KOPT-K1 (cell line): Measurements from ENCODE around the gene KCNQ1OT1.

Source experiments
- H3K27ac ChIP-seq: fragments of 200-600 bp; sonication (generic); 2 replicates; pipeline ENCODE4 v1.5.1; 2016; ENCODE audit warnings: antibody characterized with exemption, mild to moderate bottlenecking, low read depth, low read length; ENCODE audit not compliant: poor library complexity, severe bottlenecking
- H3K36me3 ChIP-seq: fragments of 200-600 bp; sonication (generic); 2 replicates; pipeline ENCODE4 v1.5.1; 2017; ENCODE audit warnings: antibody characterized with exemption, mild to moderate bottlenecking, low read length, moderate library complexity; ENCODE audit not compliant: insufficient read depth
- H3K9me3 ChIP-seq: fragments of 200-600 bp; sonication (generic); 2 replicates; pipeline ENCODE4 v1.5.1; 2017; ENCODE audit warnings: antibody characterized with exemption, low read length, mild to moderate bottlenecking; ENCODE audit not compliant: insufficient read depth, poor library complexity, severe bottlenecking

KCNQ1OT1 gene

DNA sequence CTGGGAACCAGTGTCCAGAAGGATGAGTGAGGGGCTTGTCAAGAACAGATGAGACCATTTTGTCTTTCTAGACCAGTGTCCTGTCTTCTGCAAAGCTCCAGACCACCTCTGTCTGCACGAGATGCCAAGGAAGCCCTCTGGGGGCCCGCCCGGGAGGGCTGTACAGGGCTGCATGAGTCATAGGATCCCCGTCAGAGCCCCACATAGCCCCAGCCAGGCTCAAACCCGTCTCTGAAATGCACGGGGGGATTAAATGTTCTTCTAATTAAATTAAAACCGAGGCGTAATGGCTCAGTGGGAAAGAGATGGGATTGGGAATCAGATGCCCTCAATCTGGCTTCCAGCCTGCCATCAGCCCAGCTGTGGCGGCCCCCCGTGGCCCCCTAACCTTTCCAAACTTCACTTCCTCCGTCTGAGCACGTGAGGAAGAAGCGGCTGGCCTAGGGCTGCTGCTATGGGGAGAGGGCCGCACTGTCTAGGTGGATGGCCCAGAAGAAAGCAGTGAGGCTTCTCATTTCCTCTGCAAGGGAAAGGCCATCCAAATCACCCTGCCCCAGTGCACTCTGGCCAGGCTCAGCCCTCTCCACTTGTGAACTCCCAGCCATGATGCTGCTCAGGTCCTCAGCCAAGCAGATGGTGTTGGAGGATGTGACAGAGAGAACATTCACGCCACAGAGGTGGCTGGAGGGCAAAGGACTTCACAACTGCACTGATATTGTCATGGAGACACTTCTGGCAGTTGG lies 32.8 kb downstream of the KCNQ1OT1 start:
- no peak overlapping the region for H3K27ac ChIP-seq
- no peaks in the 10 kb centered on the region for H3K36me3 ChIP-seq
- no peaks in the 10 kb centered on the region for H3K9me3 ChIP-seq

DNA sequence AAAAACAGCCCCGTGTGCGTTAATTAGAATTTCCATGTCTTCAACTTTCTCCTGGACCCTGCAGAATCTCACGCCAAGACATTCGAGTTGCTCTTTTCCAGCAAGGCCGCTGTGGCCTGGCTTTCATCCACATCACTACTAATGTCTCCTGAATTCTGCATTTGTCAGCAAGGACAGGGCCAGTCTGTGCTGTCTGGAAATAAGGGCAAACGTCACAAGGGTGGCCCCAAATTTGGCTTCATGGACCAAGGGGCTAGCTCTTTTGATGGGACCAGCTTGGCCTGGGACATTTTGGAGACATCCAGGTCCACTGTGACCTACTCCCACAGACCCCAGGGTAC lies 33.4 kb downstream of the KCNQ1OT1 start:
- H3K36me3 ChIP-seq = no peaks in the 10 kb centered on the region

DNA sequence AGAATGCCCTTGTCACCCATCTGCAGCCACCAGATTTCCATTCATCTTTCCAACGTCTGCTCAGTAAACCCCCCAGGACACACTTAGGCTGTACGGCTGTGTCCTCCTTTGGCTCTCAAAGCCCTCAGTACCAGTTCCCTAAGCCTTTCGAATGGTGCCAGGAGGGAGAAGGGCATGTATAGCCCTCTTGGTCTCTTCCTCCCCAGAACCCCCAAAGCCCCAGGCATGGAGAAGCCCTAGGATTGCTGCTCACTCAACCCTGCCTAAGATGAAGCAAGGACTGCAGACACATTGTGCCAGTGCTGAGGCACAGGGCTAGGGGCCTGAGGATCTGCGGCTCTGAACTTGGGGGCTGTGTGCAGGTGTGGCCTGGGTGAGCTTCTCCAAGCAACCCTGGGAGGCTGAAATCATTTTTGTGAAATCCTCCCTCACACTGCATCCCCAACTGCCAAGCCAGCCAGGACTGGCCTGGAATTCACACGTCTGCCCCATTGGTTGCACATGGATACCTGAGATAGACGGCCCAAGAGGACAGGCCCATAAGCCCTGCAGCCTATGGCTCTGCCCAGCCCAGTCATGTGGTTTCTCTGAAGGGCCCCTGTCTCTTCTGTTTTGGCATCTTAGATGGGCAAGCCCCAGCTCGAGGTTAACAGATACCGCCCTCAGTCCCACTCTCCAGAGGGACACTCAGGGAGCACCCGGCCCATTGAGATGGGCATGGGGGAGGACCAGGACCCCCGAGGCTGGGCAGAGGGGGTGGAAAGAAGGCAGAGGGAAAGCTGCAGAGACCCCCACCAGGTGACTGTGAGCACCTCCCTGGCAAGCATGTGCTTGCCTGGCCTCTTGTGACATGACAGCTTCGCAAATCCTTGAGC lies 34.0 kb downstream of the KCNQ1OT1 start:
- Histone ChIP-seq H3K27ac (no peak overlapping the region), H3K36me3 (no peaks in the 10 kb centered on the region), H3K9me3 (peaks cover 5% of the 10 kb centered on the region)

More for the DNA sequence above, 33.4 kb downstream of the KCNQ1OT1 start:
- Histone ChIP-seq H3K9me3 (no peaks in the 10 kb centered on the region), H3K27ac (no peak overlapping the region)

DNA sequence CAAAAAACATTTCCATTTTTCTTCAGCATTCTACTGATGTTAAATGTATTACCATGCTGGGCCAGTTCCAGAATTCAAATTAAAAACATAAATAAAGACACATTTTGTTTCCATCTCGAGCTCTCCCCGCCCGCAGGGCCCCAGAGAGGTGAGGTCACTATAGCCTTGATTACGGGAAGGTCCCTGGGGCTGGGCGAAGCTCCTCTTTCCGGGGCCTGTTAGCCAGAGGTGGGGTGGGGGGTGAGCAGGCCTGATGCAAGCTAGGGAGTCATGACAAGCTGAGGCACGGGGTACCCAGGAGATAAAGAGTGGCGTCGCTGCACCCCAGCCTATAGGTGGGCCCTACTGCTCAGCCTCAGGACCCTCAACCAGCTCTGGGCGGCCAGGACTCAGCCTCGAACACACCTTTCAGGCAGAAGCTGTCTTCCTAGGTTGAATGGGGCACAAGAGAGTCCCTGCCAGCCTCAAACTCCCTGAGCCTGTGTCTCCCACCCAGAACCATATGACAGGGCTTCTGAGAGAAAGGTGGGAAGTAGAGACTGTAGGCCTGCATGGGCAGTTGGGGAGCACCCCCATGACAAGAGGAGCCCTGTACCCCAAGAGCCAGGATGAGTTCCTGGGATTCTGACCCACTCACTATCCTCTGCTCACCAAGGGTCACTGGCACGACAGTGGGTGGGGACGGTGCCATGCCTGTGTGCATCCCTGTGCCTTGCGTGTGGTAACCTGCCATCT lies 34.8 kb downstream of the KCNQ1OT1 start:
- Histone ChIP-seq H3K36me3 (no peaks in the 10 kb centered on the region), H3K27ac (no peak overlapping the region), H3K9me3 (peaks cover 13% of the 10 kb centered on the region)

DNA sequence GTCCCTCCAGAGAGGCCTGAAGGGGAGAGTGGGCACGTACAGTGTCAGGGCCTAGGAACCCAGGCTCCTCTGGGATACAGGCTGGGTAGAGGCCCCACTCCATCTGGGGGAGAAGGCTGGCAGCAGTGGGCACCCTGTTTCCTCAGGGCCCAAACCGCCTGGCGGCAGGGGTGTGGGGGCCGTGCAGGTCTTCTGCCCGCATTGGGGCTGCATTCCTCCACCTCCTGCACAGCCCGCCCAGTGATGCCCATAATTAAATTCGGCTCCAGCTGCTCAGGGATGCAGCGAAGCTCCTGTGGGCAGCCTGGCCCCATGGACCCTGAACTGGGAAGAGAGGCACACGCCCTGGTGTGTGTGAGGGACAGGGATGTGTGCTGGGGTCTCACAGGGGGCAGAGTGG lies 35.4 kb downstream of the KCNQ1OT1 start:
- H3K36me3 ChIP-seq = no peaks in the 10 kb centered on the region
- no peak overlapping the region for H3K27ac ChIP-seq
- peaks cover 17% of the 10 kb centered on the region for H3K9me3 ChIP-seq

DNA sequence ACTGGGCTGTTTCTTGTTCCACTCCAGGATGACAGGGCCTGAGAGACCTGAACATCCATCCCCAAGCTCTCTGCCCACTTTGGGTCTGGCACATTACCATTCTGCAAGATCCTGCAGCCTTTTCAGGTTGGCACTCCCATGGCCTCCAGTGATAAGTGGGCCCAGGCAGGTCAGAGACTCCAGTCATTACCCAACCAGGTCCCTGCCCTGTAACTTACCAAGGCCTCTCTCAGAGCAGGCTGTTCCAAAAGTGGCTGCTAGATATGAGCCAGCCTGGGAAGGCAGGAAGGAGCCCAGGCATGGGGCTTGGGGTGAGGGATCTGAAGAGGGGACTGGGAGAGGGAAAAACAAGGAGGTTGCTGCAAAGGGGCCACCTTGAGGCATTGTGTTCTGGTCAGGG lies 35.9 kb downstream of the KCNQ1OT1 start:
- Histone ChIP-seq H3K27ac (no peak overlapping the region), H3K9me3 (peaks cover 17% of the 10 kb centered on the region), H3K36me3 (no peaks in the 10 kb centered on the region)

DNA sequence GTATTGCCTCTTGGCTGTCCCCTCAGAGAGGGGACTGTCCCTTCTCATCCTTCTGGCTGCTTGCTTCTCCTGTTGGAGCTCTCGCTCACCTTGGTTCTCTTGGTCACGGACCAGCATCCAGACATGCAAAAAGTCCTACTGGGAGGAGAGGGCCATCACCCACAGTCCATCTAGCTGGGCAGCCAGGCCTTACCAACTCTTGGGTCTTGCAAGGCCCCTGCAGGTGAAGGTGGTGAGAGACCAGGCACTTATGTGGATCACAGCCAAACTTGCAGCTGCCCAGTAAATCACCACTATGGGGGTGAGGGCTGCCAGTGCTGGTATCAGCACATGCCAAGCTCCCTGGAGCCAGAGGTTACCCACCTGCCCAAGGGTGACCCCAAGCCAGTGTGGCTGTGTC lies 36.3 kb downstream of the KCNQ1OT1 start:
- Histone ChIP-seq H3K27ac (no peak overlapping the region), H3K9me3 (peaks cover 17% of the 10 kb centered on the region), H3K36me3 (no peaks in the 10 kb centered on the region)

DNA sequence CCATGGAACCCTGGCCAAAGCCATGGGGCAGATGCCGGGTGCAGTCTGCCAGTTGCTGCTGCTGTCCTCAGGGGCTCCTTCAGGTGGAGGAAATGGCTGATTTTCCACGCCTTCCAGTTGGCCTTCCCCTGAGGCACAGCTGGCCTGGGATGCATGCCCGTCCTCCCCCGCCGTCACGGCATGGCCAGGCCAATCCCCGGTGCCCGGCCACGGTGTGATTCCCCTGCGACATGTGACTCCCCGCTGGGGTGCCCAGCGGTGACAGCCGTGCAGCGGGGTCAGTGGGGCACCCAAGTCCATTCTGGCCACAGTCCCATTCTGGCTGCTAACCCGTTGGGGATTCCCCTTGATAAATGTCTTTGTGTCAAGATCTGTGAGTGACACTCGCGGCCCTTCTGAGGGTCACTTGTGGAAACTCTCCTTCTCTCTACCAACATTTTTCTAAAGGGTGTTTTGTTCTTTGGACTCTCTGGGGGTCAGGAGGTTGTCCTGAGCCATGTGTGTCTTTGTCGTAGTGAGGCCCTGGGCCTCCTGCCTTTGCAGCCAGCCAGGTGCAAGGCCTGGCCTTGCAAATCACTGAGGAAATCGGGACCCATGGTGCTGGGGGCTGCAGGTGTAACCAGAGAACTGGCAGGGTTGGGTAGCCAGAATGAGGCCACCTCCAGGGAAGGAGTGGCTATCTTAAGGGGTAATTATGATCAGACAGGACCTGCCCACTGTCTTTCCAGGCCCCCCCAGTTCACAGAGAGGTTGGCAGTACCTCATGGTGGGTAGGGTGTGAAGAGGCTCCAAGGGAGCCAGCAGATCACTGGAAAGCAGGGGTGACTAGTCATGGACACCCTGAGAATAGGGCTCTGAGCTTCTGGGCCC lies 37.1 kb downstream of the KCNQ1OT1 start:
- no peak overlapping the region for H3K27ac ChIP-seq
- no peaks in the 10 kb centered on the region for H3K36me3 ChIP-seq
- H3K9me3 ChIP-seq = peaks cover 17% of the 10 kb centered on the region

DNA sequence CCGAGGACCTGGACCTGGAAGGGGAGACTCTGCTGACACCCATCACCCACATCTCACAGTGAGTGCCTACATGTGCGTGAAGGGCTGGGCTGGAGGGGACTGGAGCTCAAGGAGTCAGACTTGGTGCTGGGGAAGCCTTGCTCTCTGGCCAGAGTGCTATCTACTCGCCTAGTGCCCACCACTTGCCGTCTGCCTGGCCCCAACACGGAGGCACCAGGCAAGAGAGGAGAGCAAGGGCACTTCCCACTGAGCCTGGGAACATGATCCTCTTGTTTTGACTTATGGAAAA lies 37.8 kb downstream of the KCNQ1OT1 start:
- Histone ChIP-seq H3K9me3 (peaks cover 17% of the 10 kb centered on the region), H3K27ac (no peak overlapping the region), H3K36me3 (no peaks in the 10 kb centered on the region)

DNA sequence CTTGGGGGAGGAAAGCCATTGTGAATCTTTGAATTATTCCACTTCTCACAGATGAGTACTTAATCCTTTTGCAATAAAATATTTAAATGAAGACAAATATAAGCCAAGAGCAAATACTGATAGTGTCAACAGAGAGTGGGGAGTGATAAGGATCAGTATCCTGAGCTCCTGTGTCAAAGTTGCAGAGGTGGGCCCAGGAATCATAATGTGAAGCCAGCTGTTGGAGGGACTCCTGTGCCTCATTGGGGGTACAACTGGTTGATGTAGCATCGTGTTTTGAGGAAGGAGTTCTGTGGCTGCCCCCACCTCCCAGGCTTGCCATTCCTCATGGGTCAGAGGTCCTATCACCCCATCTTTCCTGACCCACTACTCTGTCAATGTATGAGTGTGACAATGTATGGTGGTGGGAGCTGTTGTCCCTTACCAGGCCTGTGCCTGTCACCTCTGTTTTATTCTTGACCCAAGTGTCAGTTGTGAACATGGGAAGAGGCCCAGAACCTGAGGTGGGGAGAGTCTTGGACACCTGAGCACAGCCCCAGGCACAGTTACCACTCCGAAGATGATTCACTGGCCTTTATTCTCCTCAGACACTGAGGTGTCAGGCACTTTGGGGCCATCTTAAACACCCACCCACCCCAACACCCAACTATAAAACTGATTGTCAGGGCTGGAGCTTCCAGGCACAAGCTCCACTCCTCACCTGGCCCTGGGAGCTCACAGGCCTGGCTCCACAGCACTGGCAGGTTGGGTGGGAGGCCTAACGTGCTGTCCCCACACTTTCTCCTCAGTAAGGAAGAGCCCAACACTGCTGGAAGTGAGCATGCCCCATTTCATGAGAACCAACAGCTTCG lies 38.4 kb downstream of the KCNQ1OT1 start:
- Histone ChIP-seq H3K9me3 (peaks cover 17% of the 10 kb centered on the region), H3K27ac (no peak overlapping the region), H3K36me3 (no peaks in the 10 kb centered on the region)

DNA sequence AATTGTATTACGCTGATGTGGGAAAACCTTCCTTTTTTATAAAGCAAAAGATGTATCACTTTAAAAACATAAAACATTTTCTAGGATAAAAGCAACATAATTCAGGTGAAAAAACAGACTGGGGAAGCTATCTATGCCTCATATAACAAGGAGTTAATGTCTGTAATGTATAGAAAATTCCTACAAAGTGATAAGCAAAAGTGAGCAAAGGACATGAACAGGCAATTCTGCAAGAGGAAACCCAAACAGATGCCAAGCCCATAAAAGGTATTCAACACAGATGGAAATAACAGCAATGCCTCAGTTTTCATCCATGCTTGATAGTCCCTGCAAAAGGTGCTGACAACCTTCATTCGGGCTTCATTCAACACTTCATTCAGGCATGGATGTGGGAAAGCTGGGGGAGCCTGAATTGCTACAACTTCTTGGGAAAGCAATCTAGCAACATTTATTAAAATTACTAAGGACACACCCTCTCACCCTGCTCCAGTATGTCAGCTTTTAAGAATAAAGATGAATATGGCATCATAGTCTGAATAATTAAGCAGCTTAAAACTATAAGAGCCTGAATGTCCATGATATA lies 39.3 kb downstream of the KCNQ1OT1 start:
- H3K9me3 ChIP-seq = peaks cover 17% of the 10 kb centered on the region
- H3K36me3 ChIP-seq = no peaks in the 10 kb centered on the region
- no peak overlapping the region for H3K27ac ChIP-seq

DNA sequence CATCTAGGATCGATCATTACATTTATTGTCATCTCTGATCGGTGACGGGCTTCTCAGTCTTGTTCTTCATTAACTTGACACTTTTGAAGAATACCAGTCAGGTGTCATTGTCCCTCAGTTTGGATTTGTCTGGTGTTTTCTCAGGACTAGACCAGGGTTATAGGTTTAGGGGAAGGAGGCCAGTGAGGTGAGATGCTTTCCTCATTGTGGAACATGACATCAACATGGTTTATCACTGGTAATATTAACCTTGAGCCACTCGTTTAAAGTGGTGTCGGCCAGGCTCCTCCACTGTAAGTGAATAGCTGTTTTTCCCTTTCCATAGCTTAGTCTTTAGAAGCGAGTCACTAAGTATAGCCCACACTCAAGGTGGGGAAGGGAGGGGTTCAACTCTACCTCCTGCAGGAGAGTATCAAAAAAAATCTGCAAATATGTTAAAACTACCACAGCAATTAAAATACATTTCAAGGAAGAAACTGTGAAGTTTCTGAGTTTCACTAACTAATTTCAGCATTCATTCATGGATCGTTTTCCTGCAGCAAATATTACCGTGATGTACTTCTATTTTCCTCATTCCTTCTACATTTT lies 42.0 kb downstream of the KCNQ1OT1 start:
- Histone ChIP-seq H3K36me3 (no peaks in the 10 kb centered on the region), H3K27ac (no peak overlapping the region), H3K9me3 (peaks cover 28% of the 10 kb centered on the region)

DNA sequence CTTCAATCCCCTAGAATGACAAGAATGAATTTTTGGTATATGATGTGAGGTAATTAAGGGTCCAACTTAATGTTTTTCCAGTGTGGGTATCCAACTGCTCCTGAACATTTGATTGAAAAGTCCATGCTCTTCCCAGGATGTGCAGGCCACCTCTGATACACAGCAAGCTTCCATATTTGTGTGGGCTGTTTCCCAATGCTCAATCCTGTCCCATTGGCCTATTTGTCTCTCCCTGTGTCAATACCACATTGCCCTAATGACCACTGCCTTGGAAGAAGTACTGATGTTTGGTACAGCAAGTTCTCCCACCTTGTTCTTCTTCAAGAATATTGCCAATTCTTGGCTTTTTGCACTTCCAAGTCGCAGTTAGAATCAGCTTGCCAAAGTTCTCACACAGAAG lies 42.9 kb downstream of the KCNQ1OT1 start:
- H3K9me3 ChIP-seq = peaks cover 36% of the 10 kb centered on the region
- no peaks in the 10 kb centered on the region for H3K36me3 ChIP-seq
- no peak overlapping the region for H3K27ac ChIP-seq
